ENCODE measurements around the gene ANAPC7.

DNA sequence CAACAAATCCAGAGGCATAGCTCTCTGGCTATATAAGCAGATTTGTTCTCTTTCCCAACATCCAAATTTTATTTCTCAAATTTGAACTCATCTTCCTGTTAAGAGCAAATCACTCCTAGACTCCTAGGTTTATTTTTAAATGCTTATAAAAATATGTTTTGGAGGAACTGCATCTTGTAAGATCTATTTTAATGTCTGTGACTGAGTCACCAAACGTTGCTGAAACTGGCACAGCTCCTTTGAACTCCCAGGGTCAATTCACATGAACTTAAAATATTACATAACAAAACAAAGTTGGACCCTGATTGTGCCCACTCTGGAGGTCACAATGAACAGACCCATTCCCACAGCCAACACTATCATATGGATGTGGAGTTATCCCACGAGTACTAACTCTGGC lies 23.9 kb downstream of the ANAPC7 start:
- TF ChIP-seq ZKSCAN1 (IDR thresholded peaks at IDR 0.05; ENCODE audit: low read length) (no peak), ZNF33A (CRISPR knock-in tag; IDR thresholded peaks at IDR 0.05; ENCODE audit: borderline replicate concordance) (no peak), TCF12 (IDR thresholded peaks at IDR 0.05) (no peak), TCF12 (CRISPR knock-in tag; IDR thresholded peaks at IDR 0.05) (no peak), ZNF746 (CRISPR knock-in tag; IDR thresholded peaks at IDR 0.05) (no peak), IRX3 (CRISPR knock-in tag; IDR thresholded peaks at IDR 0.05; ENCODE audit: borderline replicate concordance, low read depth) (no peak)
- TF ChIP-seq, protein P1, sequence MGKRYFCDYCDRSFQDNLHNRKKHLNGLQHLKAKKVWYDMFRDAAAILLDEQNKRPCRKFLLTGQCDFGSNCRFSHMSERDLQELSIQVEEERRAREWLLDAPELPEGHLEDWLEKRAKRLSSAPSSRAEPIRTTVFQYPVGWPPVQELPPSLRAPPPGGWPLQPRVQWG (CRISPR knock-in tag; IDR thresholded peaks at IDR 0.05; ENCODE audit: borderline replicate concordance, low read depth), result no peak

Data from HepG2 (cell line).